ENCODE measurements around the gene ARPP19.

DNA sequence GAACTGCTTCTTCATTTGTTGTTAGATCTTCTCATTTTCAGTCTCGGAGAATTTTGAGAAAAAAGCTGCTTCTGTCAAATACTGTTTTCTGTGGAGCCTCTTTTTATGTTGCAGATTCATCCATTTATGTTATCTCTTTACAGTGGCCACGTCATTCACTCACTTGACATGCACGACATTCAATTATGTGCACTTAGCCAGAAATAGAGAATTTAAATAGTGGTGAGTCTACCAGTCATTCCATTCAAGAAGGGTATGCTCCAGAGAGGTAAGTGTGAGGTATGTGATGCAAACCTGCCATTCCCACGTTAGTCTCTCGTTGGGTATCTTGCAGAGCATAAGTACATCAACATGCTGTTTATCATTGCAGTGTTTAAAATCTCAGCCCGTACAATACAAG lies 9.8 kb downstream of the ARPP19 start:
- TF ChIP-seq, protein P1, sequence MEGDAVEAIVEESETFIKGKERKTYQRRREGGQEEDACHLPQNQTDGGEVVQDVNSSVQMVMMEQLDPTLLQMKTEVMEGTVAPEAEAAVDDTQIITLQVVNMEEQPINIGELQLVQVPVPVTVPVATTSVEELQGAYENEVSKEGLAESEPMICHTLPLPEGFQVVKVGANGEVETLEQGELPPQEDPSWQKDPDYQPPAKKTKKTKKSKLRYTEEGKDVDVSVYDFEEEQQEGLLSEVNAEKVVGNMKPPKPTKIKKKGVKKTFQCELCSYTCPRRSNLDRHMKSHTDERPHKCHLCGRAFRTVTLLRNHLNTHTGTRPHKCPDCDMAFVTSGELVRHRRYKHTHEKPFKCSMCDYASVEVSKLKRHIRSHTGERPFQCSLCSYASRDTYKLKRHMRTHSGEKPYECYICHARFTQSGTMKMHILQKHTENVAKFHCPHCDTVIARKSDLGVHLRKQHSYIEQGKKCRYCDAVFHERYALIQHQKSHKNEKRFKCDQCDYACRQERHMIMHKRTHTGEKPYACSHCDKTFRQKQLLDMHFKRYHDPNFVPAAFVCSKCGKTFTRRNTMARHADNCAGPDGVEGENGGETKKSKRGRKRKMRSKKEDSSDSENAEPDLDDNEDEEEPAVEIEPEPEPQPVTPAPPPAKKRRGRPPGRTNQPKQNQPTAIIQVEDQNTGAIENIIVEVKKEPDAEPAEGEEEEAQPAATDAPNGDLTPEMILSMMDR (IDR thresholded peaks at IDR 0.05) = no peak
- no peak for TF ChIP-seq POLR2A (IDR thresholded peaks at IDR 0.05)

Data from right lobe of liver (tissue), 4 donors.